Neural progenitor cell (in vitro differentiated cells): ENCODE measurements around the gene SHPK. TPM values are rescaled to one million over a fixed set of nuclear protein-coding genes. Genes with fewer than 3 reads are reported as not detected.

Source experiments
- DNase-seq: peaks from one replicate; pipeline ENCODE4 v3.0.0-alpha.2; 2016; ENCODE audit warnings: low spot score
- H2AFZ ChIP-seq: fragments of 200-600 bp; sonication (generic); replicated peaks from 2 replicates; pipeline ENCODE4 v1.6.1; 2016; ENCODE audit warnings: antibody characterized with exemption
- H3F3A ChIP-seq: fragments of 200-600 bp; sonication (generic); 2 replicates; pipeline ENCODE4 v1.6.1; 2016; ENCODE audit warnings: antibody characterized with exemption, low read depth
- H3K27ac ChIP-seq: fragments of 200-600 bp; sonication (generic); 2 replicates; pipeline ENCODE4 v1.5.1; 2016; ENCODE audit warnings: mild to moderate bottlenecking
- H3K27me3 ChIP-seq: fragments of 200-600 bp; sonication (generic); 2 replicates; pipeline ENCODE4 v1.6.1; 2016; ENCODE audit warnings: mild to moderate bottlenecking, moderate library complexity
- H3K36me3 ChIP-seq: fragments of 200-600 bp; sonication (generic); 2 replicates; pipeline ENCODE4 v1.5.1; 2016
- H3K4me1 ChIP-seq: fragments of 200-600 bp; sonication (generic); 2 replicates; pipeline ENCODE4 v1.6.1; 2016; ENCODE audit warnings: mixed run types
- H3K4me2 ChIP-seq: fragments of 200-600 bp; sonication (generic); 2 replicates; pipeline ENCODE4 v1.6.1; 2016
- H3K4me3 ChIP-seq: fragments of 200-600 bp; sonication (generic); 2 replicates; pipeline ENCODE4 v1.5.1; 2016
- H3K79me2 ChIP-seq: fragments of 200-600 bp; sonication (generic); 2 replicates; pipeline ENCODE4 v1.6.1; 2016; ENCODE audit warnings: low read depth
- H3K9ac ChIP-seq: fragments of 200-600 bp; sonication (generic); 2 replicates; pipeline ENCODE4 v1.6.1; 2016
- H3K9me3 ChIP-seq: fragments of 200-600 bp; sonication (generic); 2 replicates; pipeline ENCODE4 v1.5.1; 2016; ENCODE audit warnings: low read depth
- H4K20me1 ChIP-seq: fragments of 200-600 bp; sonication (generic); 2 replicates; pipeline ENCODE4 v1.6.1; 2016; ENCODE audit warnings: low read depth
- H3K27ac Mint-ChIP-seq: 3 replicates; pipeline ENCODE4 v1.8.0; 2021; ENCODE audit warnings: mixed read lengths
- H3K27me3 Mint-ChIP-seq: 2 replicates; pipeline ENCODE4 v1.8.0; 2022; ENCODE audit warnings: low read depth, mild to moderate bottlenecking, inconsistent platforms, moderate library complexity, mixed read lengths; ENCODE audit not compliant: insufficient read depth
- H3K36me3 Mint-ChIP-seq: 3 replicates; pipeline ENCODE4 v1.8.0; 2021; ENCODE audit warnings: mixed read lengths
- H3K4me1 Mint-ChIP-seq: 3 replicates; pipeline ENCODE4 v1.8.0; 2021; ENCODE audit warnings: mixed read lengths
- H3K4me3 Mint-ChIP-seq: 3 replicates; pipeline ENCODE4 v1.8.0; 2021; ENCODE audit warnings: mild to moderate bottlenecking, moderate library complexity, mixed read lengths
- H3K9me3 Mint-ChIP-seq: 3 replicates; pipeline ENCODE4 v1.8.0; 2020; ENCODE audit warnings: mixed read lengths
- CTCF ChIP-seq: fragments of 200-600 bp; sonication (generic); IDR thresholded peaks from 2 replicates; pipeline ENCODE4 v1.5.1; 2017; ENCODE audit warnings: antibody characterized with exemption, mild to moderate bottlenecking
- EZH2 ChIP-seq: fragments of 200-600 bp; sonication (generic); IDR thresholded peaks from 2 replicates; pipeline ENCODE4 v1.6.1; 2017; ENCODE audit warnings: antibody characterized with exemption, mild to moderate bottlenecking, moderate library complexity
- EZH2phosphoT487 ChIP-seq: fragments of 200-600 bp; sonication (generic); IDR thresholded peaks from 2 replicates; pipeline ENCODE4 v1.6.1; 2017; ENCODE audit warnings: antibody characterized with exemption
- total RNA-seq: library from RNA; depleted of rRNA; stranded (reverse); fragments of >200 nt; gene quantifications from 2 replicates; pipeline ENCODE4 v1.2.3, GENCODE V29; 2015; ENCODE audit warnings: low replicate concordance

SHPK gene
- total RNA-seq, 1 donor from 2014 or later: 23.4 TPM

GRCh38 chr17:3574231-3574630, 61.8 kb downstream of the SHPK start:
- no peak overlapping the region for H2AFZ ChIP-seq
- H3K36me3 Mint-ChIP-seq: peaks cover 6% of the 10 kb centered on the region
- H3K9ac ChIP-seq: no peak overlapping the region
- no peak for TF ChIP-seq EZH2phosphoT487
- TF ChIP-seq EZH2: no peak
- no peak for TF ChIP-seq CTCF
- H4K20me1 ChIP-seq: no peaks in the 10 kb centered on the region
- no peak overlapping the region for H3K4me3 ChIP-seq
- H3K9me3 Mint-ChIP-seq: no peaks in the 10 kb centered on the region
- H3K4me1 Mint-ChIP-seq: no peaks in the 10 kb centered on the region
- H3K4me2 ChIP-seq: no peak overlapping the region
- H3K4me3 Mint-ChIP-seq: no peak overlapping the region
- no peaks in the 10 kb centered on the region for H3K27me3 Mint-ChIP-seq
- no peaks in the 10 kb centered on the region for H3K27me3 ChIP-seq
- H3K36me3 ChIP-seq: no peaks in the 10 kb centered on the region
- H3K79me2 ChIP-seq: no peaks in the 10 kb centered on the region
- DNase-seq: no peak
- H3K27ac Mint-ChIP-seq: no peak overlapping the region
- H3K9me3 ChIP-seq: no peaks in the 10 kb centered on the region
- H3K27ac ChIP-seq: no peak overlapping the region
- no peaks in the 10 kb centered on the region for H3F3A ChIP-seq
- no peaks in the 10 kb centered on the region for H3K4me1 ChIP-seq

GRCh38 chr17:3573246-3574100, 62.6 kb downstream of the SHPK start:
- H3K9me3 ChIP-seq: no peaks in the 10 kb centered on the region
- no peak overlapping the region for H3K27ac Mint-ChIP-seq
- no peak overlapping the region for H2AFZ ChIP-seq
- no peak overlapping the region for H3K4me3 ChIP-seq
- H3K36me3 ChIP-seq: no peaks in the 10 kb centered on the region
- H3K9me3 Mint-ChIP-seq: no peaks in the 10 kb centered on the region
- no peak overlapping the region for H3K27ac ChIP-seq
- H3F3A ChIP-seq: no peaks in the 10 kb centered on the region
- H3K36me3 Mint-ChIP-seq: peaks cover 2% of the 10 kb centered on the region
- no peaks in the 10 kb centered on the region for H4K20me1 ChIP-seq
- H3K4me2 ChIP-seq: no peak overlapping the region
- no peaks in the 10 kb centered on the region for H3K27me3 ChIP-seq
- DNase-seq: no peak
- no peaks in the 10 kb centered on the region for H3K4me1 ChIP-seq
- H3K4me3 Mint-ChIP-seq: no peak overlapping the region
- H3K79me2 ChIP-seq: no peaks in the 10 kb centered on the region
- H3K27me3 Mint-ChIP-seq: no peaks in the 10 kb centered on the region
- H3K4me1 Mint-ChIP-seq: no peaks in the 10 kb centered on the region
- H3K9ac ChIP-seq: no peak overlapping the region
- TF ChIP-seq CTCF (no peak), EZH2phosphoT487 (no peak), EZH2 (no peak)

GRCh38 chr17:3572231-3572630, 63.8 kb downstream of the SHPK start:
- DNase-seq: no peak
- TF ChIP-seq EZH2 (no peak), CTCF (no peak), EZH2phosphoT487 (no peak)
- H3K27me3 Mint-ChIP-seq: no peaks in the 10 kb centered on the region
- no peak overlapping the region for H3K27ac Mint-ChIP-seq
- Histone ChIP-seq H3K9me3 (no peaks in the 10 kb centered on the region), H3K27ac (no peak overlapping the region), H3K27me3 (no peaks in the 10 kb centered on the region), H3K79me2 (no peaks in the 10 kb centered on the region), H4K20me1 (no peaks in the 10 kb centered on the region), H3K9ac (no peak overlapping the region), H3K4me2 (no peak overlapping the region), H3K4me3 (no peak overlapping the region), H3K36me3 (no peaks in the 10 kb centered on the region), H3F3A (no peaks in the 10 kb centered on the region), H2AFZ (no peak overlapping the region), H3K4me1 (no peaks in the 10 kb centered on the region)
- H3K9me3 Mint-ChIP-seq: no peaks in the 10 kb centered on the region
- peaks cover 7% of the 10 kb centered on the region for H3K36me3 Mint-ChIP-seq
- H3K4me1 Mint-ChIP-seq: no peaks in the 10 kb centered on the region
- no peak overlapping the region for H3K4me3 Mint-ChIP-seq
